PFSK-1 (cell line): ENCODE results near the gene KIAA1755. TPM values are rescaled to one million over a fixed set of nuclear protein-coding genes. Genes with fewer than 3 reads are reported as not detected.

Experiments
- FOXP2 ChIP-seq: optimal IDR thresholded peaks from 2 replicates; pipeline ENCODE3; 2011; ENCODE audit warnings: borderline replicate concordance, control low read depth, inconsistent platforms; ENCODE audit not compliant: insufficient read depth; ENCODE audit errors: extremely low read length, extremely low read depth
- POLR2AphosphoS5 ChIP-seq: IDR thresholded peaks from 2 replicates; pipeline ENCODE4 v1.6.1; 2012; ENCODE audit warnings: low read depth, mild to moderate bottlenecking, control low read depth, low read length, moderate library complexity
- REST ChIP-seq, 2 experiments: IDR thresholded peaks; 2 replicates each; pipeline versions ENCODE4 v1.6.1 to v1.8.0; 2011 to 2012; ENCODE audit warnings: low read depth in 2 of 2, low read length in 2 of 2, control low read depth in 1 of 2, inconsistent platforms in 1 of 2, mild to moderate bottlenecking in 1 of 2, moderate library complexity in 1 of 2; ENCODE audit not compliant: insufficient read depth in 1 of 2
- SIN3A ChIP-seq: IDR thresholded peaks from 2 replicates; pipeline ENCODE4 v1.6.1; 2012; ENCODE audit warnings: mild to moderate bottlenecking, low read length, moderate library complexity, borderline replicate concordance; ENCODE audit not compliant: insufficient read depth
- TAF1 ChIP-seq: IDR thresholded peaks from 2 replicates; pipeline ENCODE4 v1.6.1; 2012; ENCODE audit warnings: low read length, control low read depth, borderline replicate concordance; ENCODE audit not compliant: insufficient read depth
- polyA plus RNA-seq: library from polyadenylated mRNA; unstranded; fragments of >200 nt; gene quantifications from one replicate; pipeline ENCODE4 v1.2.1, GENCODE V29; 2012; ENCODE audit warnings: low read depth, missing spikeins; ENCODE audit not compliant: insufficient read length

Gene KIAA1755
- polyA plus RNA-seq: 0.35 TPM

GRCh38 chr20:38260378-38261053, at the start of gene KIAA1755:
Gene KIAA1755 (minus strand): TSS chr20:38260735. CDS start chr20:38260500, 235 bp downstream.
- TF ChIP-seq FOXP2 (no peak), TAF1 (no peak), REST (IDR thresholded peaks at IDR 0.05; ENCODE audit: insufficient read depth in 1 of 2, low read depth in 2 of 2, low read length in 2 of 2) (no peak), SIN3A (no peak), POLR2AphosphoS5 (no peak)

GRCh38 chr20:38308447-38308846, 47.9 kb upstream of the KIAA1755 start:
- TF ChIP-seq FOXP2 (no peak), SIN3A (no peak), POLR2AphosphoS5 (no peak), REST (IDR thresholded peaks at IDR 0.05; ENCODE audit: insufficient read depth in 1 of 2, low read depth in 2 of 2, low read length in 2 of 2) (no peak), TAF1 (no peak)

GRCh38 chr20:38308047-38308438, 47.5 kb upstream of the KIAA1755 start:
- TF ChIP-seq POLR2AphosphoS5 (no peak), FOXP2 (no peak), REST (IDR thresholded peaks at IDR 0.05; ENCODE audit: insufficient read depth in 1 of 2, low read depth in 2 of 2, low read length in 2 of 2) (no peak), TAF1 (no peak), SIN3A (no peak)

- TF ChIP-seq FOXP2 (no peak), POLR2AphosphoS5 (no peak; the same call in 1 of the 2 replicates), TAF1 (no peak), SIN3A (no peak), REST (IDR thresholded peaks at IDR 0.05; ENCODE audit: insufficient read depth in 1 of 2, low read depth in 2 of 2, low read length in 2 of 2) (no peak)
These were observed 47.0 kb upstream of the KIAA1755 start for GRCh38 chr20:38307371-38308046.
